Inflammatory macrophage treated with lipopolysaccharide for 1 hour (primary cell): ENCODE measurements around the gene LARGE1.

Experiments
- DNase-seq, 2 donors: peaks; one replicate each; pipeline ENCODE4 v3.0.0-alpha.2; 2020 to 2022

Gene LARGE1

GRCh38 chr22:33913188-33913587 is 7.1 kb downstream of the LARGE1 start:
- DNase-seq, result no peak

DNA sequence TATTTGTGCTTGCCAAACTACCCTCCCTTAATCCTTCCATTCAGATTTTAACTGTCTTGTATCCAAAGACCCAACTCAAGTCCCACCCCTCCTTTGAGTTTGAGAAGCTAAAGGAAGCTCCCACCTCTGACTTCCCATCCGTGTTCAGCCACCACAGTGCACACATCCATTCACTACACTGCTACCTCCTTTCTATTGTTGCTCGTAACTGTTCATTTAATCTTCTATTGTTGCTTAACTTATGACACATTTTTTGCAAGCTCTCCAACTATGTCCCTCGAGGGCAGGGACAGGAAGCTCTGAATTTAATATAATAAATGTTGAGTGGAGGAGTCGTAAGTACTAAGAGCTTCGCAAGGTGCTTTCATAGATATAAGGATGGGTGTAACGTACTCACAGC is 10.4 kb downstream of the LARGE1 start:
- DNase-seq, result no peak

- DNase-seq, result no peak
Observed at GRCh38 chr22:33909075-33909458, 11.2 kb downstream of the LARGE1 start.

DNA sequence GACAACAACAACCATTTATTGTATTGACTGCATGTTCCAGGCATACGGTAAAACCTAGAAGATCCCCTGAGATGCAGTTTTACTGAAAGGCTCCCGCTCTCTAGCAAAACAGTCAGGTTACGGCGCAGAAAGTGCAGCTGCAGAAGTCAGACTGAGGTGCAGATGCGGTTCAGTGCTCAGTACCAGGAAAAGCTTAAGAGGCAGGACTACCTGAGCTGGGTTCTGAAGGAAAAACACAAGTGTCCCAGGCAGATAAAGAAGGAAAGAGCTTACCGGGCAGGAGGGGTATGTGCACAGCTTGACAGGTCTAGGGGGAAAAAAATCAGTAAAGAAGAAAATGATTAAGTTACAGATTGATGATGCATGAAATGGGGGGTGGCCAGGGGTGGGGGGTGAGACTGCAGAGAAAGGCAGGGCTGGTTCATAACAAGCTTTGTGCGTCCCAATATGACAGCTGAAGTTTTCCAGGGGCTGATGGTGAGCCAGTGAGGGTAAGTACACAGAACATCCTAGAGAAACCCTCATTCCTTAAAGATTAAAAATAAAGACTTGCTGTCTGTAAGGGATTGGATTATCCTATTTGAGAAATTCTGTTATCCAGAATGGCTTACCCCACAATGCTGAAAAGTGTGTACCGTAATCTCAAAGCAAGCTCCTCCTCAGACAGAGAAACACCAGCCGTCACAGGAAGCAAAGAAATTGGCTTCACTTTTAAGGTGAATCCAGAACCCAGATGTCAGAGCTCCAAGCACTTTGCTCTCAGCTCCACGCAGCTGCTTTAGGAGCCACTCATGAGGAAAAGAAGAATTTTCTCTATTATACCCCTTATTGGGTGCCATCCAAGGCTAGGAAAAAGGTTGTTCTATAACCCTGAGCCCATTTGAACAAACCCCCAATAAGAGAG is 11.9 kb downstream of the LARGE1 start:
- DNase-seq, result no peak

GRCh38 chr22:33906954-33907353 is 13.3 kb downstream of the LARGE1 start:
- no peak for DNase-seq

DNA sequence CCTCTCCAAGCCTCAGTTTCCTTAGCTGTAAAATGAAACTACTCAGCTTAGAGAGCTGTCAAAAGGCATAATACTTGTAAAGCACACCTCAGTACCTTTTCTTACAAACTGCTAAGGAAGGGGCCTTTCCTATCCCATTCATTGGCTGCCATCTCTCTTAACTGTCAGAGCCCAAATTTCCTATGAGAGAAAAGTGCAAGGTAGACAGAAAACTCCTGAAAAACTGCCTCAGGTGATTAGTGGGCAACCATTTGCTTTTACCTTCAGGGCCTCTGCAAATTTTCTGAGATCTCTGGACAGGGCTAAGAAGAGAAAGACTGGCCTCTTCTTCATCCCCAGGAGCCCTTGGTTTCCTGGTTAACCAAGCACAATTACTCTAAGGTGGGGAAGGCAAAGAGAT is 13.8 kb downstream of the LARGE1 start:
- no peak for DNase-seq

GRCh38 chr22:33903012-33903411 is 17.3 kb downstream of the LARGE1 start:
- DNase-seq, result no peak

- DNase-seq, result no peak
Observed at GRCh38 chr22:33902073-33902472, 18.2 kb downstream of the LARGE1 start.

DNA sequence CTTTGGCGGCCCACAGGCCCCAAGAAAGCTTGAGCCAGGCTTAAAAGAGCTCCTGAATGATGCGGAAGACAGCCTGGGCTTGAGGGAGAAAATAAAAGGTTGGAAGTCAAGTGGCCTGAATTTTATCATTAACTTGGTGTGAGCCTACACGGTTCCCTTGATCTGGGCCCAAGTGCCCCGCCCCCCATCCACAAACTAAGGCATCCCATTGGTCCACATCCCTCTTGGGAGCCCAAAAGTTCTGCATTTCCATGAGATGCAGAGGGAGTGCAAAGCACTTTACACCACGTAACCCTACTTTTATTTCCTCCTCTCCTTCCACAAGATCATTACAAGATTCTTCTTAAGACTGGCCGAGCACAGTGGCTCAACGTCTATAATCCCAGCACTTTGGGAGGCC is 22.2 kb downstream of the LARGE1 start:
- DNase-seq, result no peak

DNA sequence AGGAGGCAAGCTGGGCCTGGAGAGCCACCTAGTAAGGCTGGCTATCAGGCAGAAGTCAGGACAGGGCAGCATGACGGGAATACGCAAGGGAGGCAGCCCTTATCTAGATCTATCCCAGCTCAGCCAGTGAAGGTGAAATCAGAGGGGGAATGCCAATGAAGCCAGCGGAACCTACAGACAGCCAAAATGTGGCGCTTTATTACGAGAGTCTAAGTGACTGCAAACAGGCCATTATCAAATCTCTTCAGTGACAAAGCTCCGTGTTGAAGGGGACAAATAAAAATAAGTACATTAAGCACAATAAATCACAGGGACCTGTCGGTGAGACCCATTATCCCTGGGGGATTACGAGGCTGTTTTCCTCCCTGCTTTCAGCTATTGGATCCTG is 22.8 kb downstream of the LARGE1 start:
- DNase-seq, result no peak

DNA sequence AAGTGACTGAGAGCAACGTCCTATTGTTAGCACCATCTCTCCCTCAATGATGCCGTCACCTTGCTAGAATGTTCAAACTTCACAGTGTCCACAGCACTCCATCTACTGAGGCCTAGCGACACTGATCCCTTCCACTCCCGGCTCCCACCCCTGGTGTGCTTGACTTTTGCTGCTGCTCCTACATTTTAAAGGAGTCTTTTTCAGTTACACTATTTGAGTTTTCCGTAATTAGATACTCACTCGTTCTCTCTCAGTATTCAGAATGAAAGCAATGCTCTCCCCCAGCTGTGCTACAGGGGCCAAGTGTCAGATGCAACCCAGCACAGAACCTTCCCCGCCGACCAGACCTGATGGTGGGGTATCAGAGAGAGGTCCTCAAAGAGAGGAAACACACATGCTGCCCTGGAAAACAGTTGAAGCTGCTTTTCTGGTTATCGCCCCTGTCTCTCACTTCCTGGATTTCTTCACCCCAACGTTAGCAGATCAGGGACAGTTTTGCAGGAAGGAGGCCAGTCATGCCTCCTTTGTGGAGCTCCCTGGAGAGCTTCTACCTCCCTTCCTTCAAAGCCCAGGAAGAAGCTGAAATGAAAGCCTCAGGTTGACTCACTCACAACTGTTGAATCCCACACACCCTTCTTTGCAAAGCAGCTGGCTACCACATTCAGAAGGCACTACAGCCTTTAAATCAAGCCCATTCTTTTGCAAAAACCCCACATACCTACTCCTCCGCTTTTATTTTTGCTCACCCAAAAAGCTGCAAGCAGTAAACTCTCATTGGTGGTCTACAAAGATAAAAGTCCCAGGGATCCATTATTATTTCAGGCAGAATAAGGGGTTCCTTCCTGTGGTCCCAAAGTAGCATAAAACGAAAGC is 23.5 kb downstream of the LARGE1 start:
- no peak for DNase-seq

- DNase-seq, result no peak
Observed at GRCh38 chr22:33896154-33896553, 24.1 kb downstream of the LARGE1 start.

GRCh38 chr22:33895444-33895843 is 24.8 kb downstream of the LARGE1 start:
- DNase-seq, result no peak

- DNase-seq, result no peak
Observed at GRCh38 chr22:33894515-33894914, 25.8 kb downstream of the LARGE1 start.

DNA sequence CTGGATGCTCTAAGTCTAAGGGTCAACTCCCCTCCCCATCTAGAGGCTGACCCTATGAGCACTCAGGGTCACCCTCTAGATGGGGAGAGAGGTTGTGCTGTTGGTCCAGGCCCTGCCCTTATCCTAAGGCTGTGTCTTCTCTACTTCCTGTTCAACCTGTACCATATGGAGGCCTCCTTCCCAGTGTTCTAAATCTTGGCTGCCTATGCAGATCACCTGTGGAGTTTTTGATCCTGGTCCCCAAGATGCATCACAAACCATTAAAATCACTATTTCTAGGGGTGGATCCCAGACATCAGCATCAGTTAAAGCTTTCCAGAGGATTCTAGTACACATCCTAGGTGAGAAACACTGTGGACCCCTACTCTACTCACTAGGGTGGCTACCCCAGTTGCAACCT is 26.2 kb downstream of the LARGE1 start:
- no peak for DNase-seq

GRCh38 chr22:33893512-33893911 is 26.8 kb downstream of the LARGE1 start:
- DNase-seq, result no peak

GRCh38 chr22:33891992-33892391 is 28.3 kb downstream of the LARGE1 start:
- no peak for DNase-seq

- DNase-seq, result no peak
Observed at GRCh38 chr22:33891455-33891854, 28.8 kb downstream of the LARGE1 start.

GRCh38 chr22:33889748-33890147 is 30.5 kb downstream of the LARGE1 start:
- no peak for DNase-seq

- DNase-seq, result no peak
Observed at GRCh38 chr22:33888821-33889220, 31.5 kb downstream of the LARGE1 start.

DNA sequence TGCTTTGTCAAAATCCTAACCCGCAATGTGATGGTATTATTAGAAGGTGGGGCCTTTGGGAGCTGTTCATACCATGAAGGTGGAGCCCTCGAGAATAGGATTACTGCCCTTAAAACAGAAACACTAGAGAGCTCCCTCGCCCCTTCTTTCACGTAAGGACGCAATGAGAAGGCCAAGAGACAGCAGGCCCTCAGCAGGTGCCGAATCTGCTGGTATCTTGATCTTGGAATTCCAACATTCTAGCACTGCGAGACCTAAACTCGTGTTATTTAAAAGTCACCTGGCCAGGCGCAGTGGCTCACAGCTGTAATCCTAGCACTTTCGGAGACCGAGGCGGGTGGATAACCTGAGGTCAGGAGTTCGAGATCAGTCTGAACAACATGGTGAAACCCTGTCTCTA is 33.1 kb downstream of the LARGE1 start:
- no peak for DNase-seq

DNA sequence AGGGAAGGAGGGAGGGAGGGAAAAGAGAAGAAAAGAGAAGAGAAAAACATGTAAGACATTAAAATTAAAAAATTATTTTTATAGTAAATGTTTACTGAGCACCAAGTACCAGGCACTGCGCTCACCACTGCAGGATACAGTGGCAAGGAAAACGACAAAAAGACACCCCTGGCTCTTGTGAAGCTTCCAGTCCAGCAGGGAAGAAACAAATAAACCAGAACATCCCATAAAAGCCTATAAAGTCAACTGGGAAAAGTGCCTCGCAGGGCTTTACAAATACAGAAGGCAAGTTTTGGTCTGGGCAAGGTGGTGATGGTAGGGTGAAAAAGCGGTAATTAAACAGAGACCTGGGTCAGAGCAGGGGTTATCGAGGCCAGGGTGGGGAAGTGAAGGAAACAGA is 33.6 kb downstream of the LARGE1 start:
- no peak for DNase-seq

GRCh38 chr22:33884829-33885228 is 35.4 kb downstream of the LARGE1 start:
- no peak for DNase-seq
